Mesenchymal stem cell (in vitro differentiated cells and primary cell): ENCODE data around the gene CCR6.

Source experiments
- DNase-seq: peaks from one replicate; pipeline ENCODE4 v3.0.0-alpha.2; 2013
- H2AFZ ChIP-seq: one replicate; pipeline ENCODE4 v1.6.1; 2013; ENCODE audit warnings: low read depth, mild to moderate bottlenecking, control low read depth, inconsistent platforms, low read length, moderate library complexity
- H2AK5ac ChIP-seq: 2 replicates; pipeline ENCODE4 v1.6.1; 2013; ENCODE audit warnings: low read length, moderate library complexity, mild to moderate bottlenecking, inconsistent platforms; ENCODE audit not compliant: severe bottlenecking
- H2BK120ac ChIP-seq: one replicate; pipeline ENCODE4 v1.6.1; 2013; ENCODE audit warnings: low read depth, mild to moderate bottlenecking, inconsistent platforms, low read length, moderate library complexity
- H2BK12ac ChIP-seq, 2 experiments: one replicate each; pipeline ENCODE4 v1.6.1; 2013; ENCODE audit warnings: inconsistent platforms in 2 of 2, low read length in 2 of 2, mild to moderate bottlenecking in 2 of 2, moderate library complexity in 2 of 2, control low read depth in 1 of 2
- H2BK15ac ChIP-seq: one replicate; pipeline ENCODE4 v1.6.1; 2013; ENCODE audit warnings: mild to moderate bottlenecking, low read depth, inconsistent platforms; ENCODE audit not compliant: poor library complexity, severe bottlenecking
- H2BK5ac ChIP-seq: 2 replicates; pipeline ENCODE4 v1.6.1; 2013; ENCODE audit warnings: low read depth, mild to moderate bottlenecking, low read length, control low read depth, inconsistent platforms; ENCODE audit not compliant: poor library complexity, severe bottlenecking
- H3K14ac ChIP-seq, 2 experiments: one replicate each; pipeline ENCODE4 v1.6.1; 2013; ENCODE audit warnings: inconsistent platforms in 2 of 2, low read length in 2 of 2, control low read depth in 1 of 2, mild to moderate bottlenecking in 1 of 2, moderate library complexity in 1 of 2
- H3K18ac ChIP-seq, 2 experiments: one replicate each; pipeline ENCODE4 v1.6.1; 2013; ENCODE audit warnings: inconsistent platforms in 2 of 2, low read length in 2 of 2, control low read depth in 1 of 2, low read depth in 1 of 2, mild to moderate bottlenecking in 1 of 2
- H3K23ac ChIP-seq, 2 experiments: one replicate each; pipeline ENCODE4 v1.6.1; 2013; ENCODE audit warnings: inconsistent platforms in 2 of 2, low read length in 2 of 2, mild to moderate bottlenecking in 2 of 2, moderate library complexity in 2 of 2, control low read depth in 1 of 2
- H3K27ac ChIP-seq: 2 replicates; pipeline ENCODE4 v1.5.1; 2013; ENCODE audit warnings: mild to moderate bottlenecking, moderate library complexity, low read length, control low read depth, inconsistent platforms; ENCODE audit not compliant: poor library complexity, severe bottlenecking
- H3K27me3 ChIP-seq, 2 experiments: 2 replicates each; pipeline versions ENCODE4 v1.6.1 to v1.7.0; 2013; ENCODE audit warnings: low read length in 2 of 2, mild to moderate bottlenecking in 2 of 2, moderate library complexity in 2 of 2, control low read depth in 1 of 2, inconsistent platforms in 1 of 2; ENCODE audit not compliant: control insufficient read depth in 1 of 2, insufficient read depth in 1 of 2
- H3K36me3 ChIP-seq, 2 experiments: 2 replicates each; pipeline versions ENCODE4 v1.6.1 to v1.7.0; 2013; ENCODE audit warnings: low read length in 2 of 2, control low read depth in 1 of 2, inconsistent platforms in 1 of 2, low read depth in 1 of 2, mild to moderate bottlenecking in 1 of 2; ENCODE audit not compliant: insufficient read depth in 2 of 2, control insufficient read depth in 1 of 2
- H3K4ac ChIP-seq, 2 experiments: one replicate each; pipeline ENCODE4 v1.6.1; 2013; ENCODE audit warnings: inconsistent platforms in 2 of 2, low read length in 2 of 2, mild to moderate bottlenecking in 2 of 2, moderate library complexity in 2 of 2, control low read depth in 1 of 2, low read depth in 1 of 2
- H3K4me1 ChIP-seq: 2 replicates; pipeline ENCODE4 v1.6.1; 2013; ENCODE audit warnings: low read depth, low read length, control low read depth; ENCODE audit not compliant: control insufficient read depth, insufficient read depth
- H3K4me2 ChIP-seq: 2 replicates; pipeline ENCODE4 v1.6.1; 2013; ENCODE audit warnings: low read length, mild to moderate bottlenecking, inconsistent platforms; ENCODE audit not compliant: poor library complexity, severe bottlenecking
- H3K4me3 ChIP-seq, 2 experiments: 2 replicates each; pipeline versions ENCODE4 v1.5.1 to v1.7.0; 2013; ENCODE audit warnings: low read length in 2 of 2, mild to moderate bottlenecking in 2 of 2, control low read depth in 1 of 2, low read depth in 1 of 2; ENCODE audit not compliant: insufficient read depth in 1 of 2
- H3K79me1 ChIP-seq: replicated peaks from 2 replicates; pipeline ENCODE4 v1.6.1; 2013; ENCODE audit warnings: mild to moderate bottlenecking, control low read depth, low read length, inconsistent platforms; ENCODE audit not compliant: poor library complexity, severe bottlenecking
- H3K9ac ChIP-seq: 2 replicates; pipeline ENCODE4 v1.7.0; 2013; ENCODE audit warnings: mild to moderate bottlenecking, low read length, moderate library complexity
- H3K9me3 ChIP-seq: 2 replicates; pipeline ENCODE4 v1.7.0; 2013; ENCODE audit warnings: mild to moderate bottlenecking, low read length; ENCODE audit not compliant: control insufficient read depth
- H4K8ac ChIP-seq: one replicate; pipeline ENCODE4 v1.6.1; 2013; ENCODE audit warnings: inconsistent platforms, mild to moderate bottlenecking, low read length, moderate library complexity
- H4K91ac ChIP-seq: one replicate; pipeline ENCODE4 v1.6.1; 2013; ENCODE audit warnings: mild to moderate bottlenecking, low read length, inconsistent platforms
- WGBS: methylation state at CpG from one replicate; pipeline ENCODE4 v1.1.7; 2013; ENCODE audit warnings: mixed read lengths; 5-methylcytosine and 5-hydroxymethylcytosine counted together

The CCR6 gene

DNA sequence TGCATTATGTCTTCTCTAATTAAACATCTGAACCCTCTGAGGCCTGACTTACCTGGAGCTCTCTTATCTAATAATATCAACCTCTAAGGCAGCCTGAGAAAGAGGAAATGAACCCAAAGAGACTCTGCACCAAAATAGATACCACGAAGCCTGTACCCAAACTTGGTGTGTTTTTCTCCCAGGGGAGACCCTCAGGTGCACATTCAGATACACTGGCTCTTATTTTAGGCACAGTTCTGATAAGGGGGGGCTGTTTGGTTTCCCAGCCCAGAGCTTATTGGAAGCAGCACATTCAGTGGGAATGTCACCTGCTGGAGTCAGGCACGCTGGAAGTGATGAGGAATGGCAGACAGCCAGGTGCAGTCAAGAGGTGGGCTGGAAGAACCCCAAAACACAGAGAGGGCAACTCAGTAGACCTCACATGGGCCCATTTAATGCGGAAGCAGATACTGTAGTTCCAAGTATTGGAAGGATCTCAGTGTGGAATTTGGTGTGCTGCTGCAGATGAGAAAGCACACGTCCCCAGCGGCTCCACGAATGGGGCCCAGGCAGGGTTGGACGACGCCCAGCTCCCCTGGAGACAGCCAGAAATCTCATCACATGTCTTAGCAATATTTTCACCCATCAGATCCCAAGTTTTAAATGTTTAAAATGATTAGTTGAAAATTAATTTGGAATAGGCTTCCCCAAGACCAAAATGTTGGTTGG is 9.7 kb upstream of the CCR6 start:
- no peak overlapping the region for H3K4ac ChIP-seq
- no peaks in the 10 kb centered on the region for H3K36me3 ChIP-seq
- H3K4me3 ChIP-seq, result no peak overlapping the region
- no peak overlapping the region for H3K18ac ChIP-seq
- no peak overlapping the region for H2BK15ac ChIP-seq
- no peaks in the 10 kb centered on the region for H3K9me3 ChIP-seq
- peaks cover 4 to 29% of the 10 kb centered on the region in 2 experiments for H3K27me3 ChIP-seq
- no peak overlapping the region for H3K23ac ChIP-seq
- H3K79me1 ChIP-seq, result no peaks in the 10 kb centered on the region
- no peak overlapping the region for H3K4me2 ChIP-seq
- no peaks in the 10 kb centered on the region for H3K4me1 ChIP-seq
- H2AFZ ChIP-seq, result no peak overlapping the region
- 62% methylated on average over 4 of the region's 8 CpGs for WGBS
- H4K8ac ChIP-seq, result no peak overlapping the region
- H2BK5ac ChIP-seq, result no peak overlapping the region
- no peak overlapping the region for H3K14ac ChIP-seq
- no peak overlapping the region for H3K9ac ChIP-seq
- no peak overlapping the region for H2AK5ac ChIP-seq
- no peak overlapping the region for H3K27ac ChIP-seq
- no peak for DNase-seq
- H4K91ac ChIP-seq, result no peak overlapping the region
- no peak overlapping the region for H2BK120ac ChIP-seq
- H2BK12ac ChIP-seq, result no peak overlapping the region

DNA sequence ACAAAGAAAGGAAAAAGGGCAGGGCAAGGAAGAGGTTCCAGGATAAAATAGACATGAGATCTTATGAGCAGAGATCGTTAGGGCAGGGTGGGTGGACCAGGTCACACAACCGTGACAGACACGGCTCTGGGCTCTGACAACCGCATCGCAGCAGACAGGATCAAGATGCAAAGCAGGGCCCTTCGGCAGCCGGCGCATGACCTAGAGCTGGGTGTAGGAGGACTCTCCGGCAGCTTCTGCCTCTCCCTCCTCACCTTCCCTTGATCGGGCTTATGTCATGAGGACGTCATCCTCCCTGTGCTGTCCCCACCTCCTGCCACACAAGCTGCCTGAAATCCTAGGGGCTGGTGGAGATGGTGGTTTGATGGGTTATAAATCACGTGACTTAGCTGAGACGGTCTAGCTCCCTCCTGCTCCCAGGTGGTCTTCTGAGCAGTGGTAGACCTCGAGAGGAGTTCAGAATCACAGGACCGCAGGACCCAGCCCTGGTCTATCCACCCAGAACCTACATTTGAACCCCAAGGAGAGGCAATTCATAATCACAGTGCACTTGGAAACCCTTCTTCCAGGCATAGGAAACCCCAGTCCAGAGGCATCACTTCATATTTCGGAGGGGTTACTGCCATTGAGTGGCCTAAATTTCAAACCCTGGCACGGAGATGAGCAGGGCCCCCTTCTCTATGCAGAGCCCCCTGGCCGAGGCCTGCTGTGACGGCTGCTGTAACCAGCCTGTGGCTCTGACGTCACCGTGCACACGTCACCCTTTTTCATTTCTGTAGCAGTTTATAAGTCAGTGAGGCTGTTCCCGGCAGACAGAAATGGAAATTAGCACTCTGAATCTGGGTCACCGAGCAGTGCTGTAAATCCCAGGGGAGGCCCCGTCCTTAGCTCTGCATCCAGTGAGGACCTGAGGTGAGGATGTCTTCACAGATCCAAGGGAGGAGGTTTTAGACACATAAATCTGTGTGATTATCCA is 8.7 kb upstream of the CCR6 start:
- H3K27ac ChIP-seq, result no peak overlapping the region
- no peaks in the 10 kb centered on the region for H3K9me3 ChIP-seq
- H3K18ac ChIP-seq, result no peak overlapping the region
- no peak overlapping the region for H2BK5ac ChIP-seq
- H3K23ac ChIP-seq, result no peak overlapping the region
- H3K14ac ChIP-seq, result no peak overlapping the region
- H3K9ac ChIP-seq, result no peak overlapping the region
- WGBS, result 82% methylated on average over 23 of the region's 25 CpGs
- no peak overlapping the region for H3K4ac ChIP-seq
- no peak overlapping the region for H2BK15ac ChIP-seq
- H3K36me3 ChIP-seq, result no peaks in the 10 kb centered on the region
- DNase-seq, result no peak
- no peak overlapping the region for H4K91ac ChIP-seq
- H2BK12ac ChIP-seq, result no peak overlapping the region
- no peak overlapping the region for H2BK120ac ChIP-seq
- H4K8ac ChIP-seq, result no peak overlapping the region
- no peak overlapping the region for H3K4me2 ChIP-seq
- no peak overlapping the region for H2AFZ ChIP-seq
- H3K79me1 ChIP-seq, result no peaks in the 10 kb centered on the region
- H3K4me1 ChIP-seq, result no peaks in the 10 kb centered on the region
- peaks cover 4 to 29% of the 10 kb centered on the region in 2 experiments for H3K27me3 ChIP-seq
- H3K4me3 ChIP-seq, result no peak overlapping the region
- H2AK5ac ChIP-seq, result no peak overlapping the region

DNA sequence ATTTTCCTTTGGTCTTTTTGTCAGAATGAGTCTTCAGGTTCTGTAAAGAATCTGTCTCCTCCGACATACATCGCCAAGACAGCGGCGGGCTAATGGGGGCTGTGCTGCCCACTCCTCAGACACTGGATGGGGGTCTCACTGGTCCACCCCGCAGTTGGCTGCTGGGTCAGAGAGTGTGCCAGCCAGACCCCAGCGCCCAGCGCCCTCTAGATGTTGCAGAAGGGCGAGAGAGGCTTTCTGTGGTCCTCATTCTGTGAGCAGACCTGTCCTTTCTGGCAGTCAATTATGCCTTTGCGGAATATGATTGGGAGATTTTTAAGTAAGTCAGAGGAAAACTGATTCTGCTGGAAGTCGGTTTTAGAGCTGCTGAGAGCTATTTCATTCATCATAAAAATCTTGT is 7.8 kb upstream of the CCR6 start:
- no peak for DNase-seq
- H2BK12ac ChIP-seq, result no peak overlapping the region
- no peak overlapping the region for H3K14ac ChIP-seq
- H3K36me3 ChIP-seq, result no peaks in the 10 kb centered on the region
- no peaks in the 10 kb centered on the region for H3K9me3 ChIP-seq
- H2BK120ac ChIP-seq, result no peak overlapping the region
- no peaks in the 10 kb centered on the region for H3K4me1 ChIP-seq
- peaks cover 4 to 29% of the 10 kb centered on the region in 2 experiments for H3K27me3 ChIP-seq
- no peak overlapping the region for H3K9ac ChIP-seq
- WGBS, result 78% methylated on average over 8 of the region's 10 CpGs
- no peak overlapping the region for H2AFZ ChIP-seq
- H3K27ac ChIP-seq, result no peak overlapping the region
- no peak overlapping the region for H3K4me3 ChIP-seq
- no peak overlapping the region for H4K91ac ChIP-seq
- no peak overlapping the region for H2BK15ac ChIP-seq
- no peak overlapping the region for H2AK5ac ChIP-seq
- no peak overlapping the region for H3K18ac ChIP-seq
- H3K4ac ChIP-seq, result no peak overlapping the region
- no peak overlapping the region for H2BK5ac ChIP-seq
- no peak overlapping the region for H3K23ac ChIP-seq
- H4K8ac ChIP-seq, result no peak overlapping the region
- H3K79me1 ChIP-seq, result no peaks in the 10 kb centered on the region
- no peak overlapping the region for H3K4me2 ChIP-seq

DNA sequence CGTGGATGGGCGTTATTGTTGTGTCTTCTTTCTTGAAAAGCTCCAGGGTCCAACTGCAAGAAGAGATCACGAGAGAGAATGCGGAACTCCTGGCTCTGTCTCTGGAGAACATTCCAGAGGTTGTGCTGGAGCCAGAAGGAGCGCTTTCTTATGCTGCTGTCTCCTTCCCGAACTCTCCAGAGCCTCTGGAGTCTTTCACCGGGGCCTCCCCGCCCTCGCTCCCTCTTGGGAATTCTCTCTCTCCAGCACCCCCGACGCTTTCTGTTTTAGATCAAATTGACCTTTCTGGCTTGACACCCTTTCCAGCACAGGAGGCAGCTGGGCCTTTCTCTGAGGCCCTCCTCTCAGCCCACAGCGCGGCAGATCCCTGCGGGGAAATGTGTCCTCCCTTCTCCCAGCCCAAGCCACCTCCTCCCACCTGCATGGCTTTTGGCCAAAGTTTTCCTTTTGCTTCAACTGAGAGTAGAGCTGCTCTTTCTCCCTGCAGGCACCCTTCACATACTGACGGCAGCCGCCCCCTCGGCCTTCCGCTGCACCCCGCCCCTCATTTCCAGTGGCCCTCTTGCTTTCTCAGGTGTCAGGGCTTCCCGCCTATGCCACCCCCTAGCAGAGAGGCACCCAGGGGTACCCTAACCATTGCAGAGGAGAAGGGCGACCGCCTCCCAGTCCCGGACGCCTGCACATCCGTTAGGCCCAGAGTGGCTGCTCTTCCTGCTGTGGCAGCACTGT is 6.6 kb upstream of the CCR6 start:
- no peak overlapping the region for H4K91ac ChIP-seq
- no peak overlapping the region for H3K18ac ChIP-seq
- no peak overlapping the region for H2BK5ac ChIP-seq
- no peaks in the 10 kb centered on the region for H3K36me3 ChIP-seq
- no peaks in the 10 kb centered on the region for H3K79me1 ChIP-seq
- no peak overlapping the region for H2AFZ ChIP-seq
- no peaks in the 10 kb centered on the region for H3K4me1 ChIP-seq
- WGBS, result 64% methylated on average over 25 of the region's 25 CpGs
- no peak overlapping the region for H3K4me3 ChIP-seq
- no peak overlapping the region for H3K23ac ChIP-seq
- H2BK12ac ChIP-seq, result no peak overlapping the region
- no peak overlapping the region for H3K4ac ChIP-seq
- no peak overlapping the region for H4K8ac ChIP-seq
- H3K9me3 ChIP-seq, result no peaks in the 10 kb centered on the region
- no peak overlapping the region for H3K9ac ChIP-seq
- DNase-seq, result no peak
- no peak overlapping the region for H2BK120ac ChIP-seq
- no peak overlapping the region for H3K14ac ChIP-seq
- H3K27me3 ChIP-seq, result peaks cover 4 to 29% of the 10 kb centered on the region in 2 experiments
- H3K4me2 ChIP-seq, result no peak overlapping the region
- H2BK15ac ChIP-seq, result no peak overlapping the region
- no peak overlapping the region for H3K27ac ChIP-seq
- no peak overlapping the region for H2AK5ac ChIP-seq
